Left ventricle myocardium inferior (tissue), 1 donor: ENCODE data around the gene SDC3. TPM values are rescaled to one million over a fixed set of nuclear protein-coding genes. Genes with fewer than 3 reads are reported as not detected.

Source experiments
- DNase-seq: peaks from one replicate; pipeline ENCODE4 v3.0.0-alpha.2; 2020
- H3K27ac ChIP-seq: fragments of 200-600 bp; replicated peaks from 2 replicates; pipeline ENCODE4 v1.8.0; 2021
- H3K27me3 ChIP-seq: fragments of 200-600 bp; 2 replicates; pipeline ENCODE4 v1.8.0; 2021; ENCODE audit warnings: low read depth
- H3K36me3 ChIP-seq: fragments of 200-600 bp; 2 replicates; pipeline ENCODE4 v1.8.0; 2021
- H3K4me1 ChIP-seq: fragments of 200-600 bp; 2 replicates; pipeline ENCODE4 v1.8.0; 2021
- H3K4me3 ChIP-seq: fragments of 200-600 bp; 2 replicates; pipeline ENCODE4 v1.8.0; 2021; ENCODE audit warnings: mild to moderate bottlenecking, moderate library complexity
- H3K9me3 ChIP-seq: fragments of 200-600 bp; replicated peaks from 2 replicates; pipeline ENCODE4 v1.8.0; 2021
- CTCF ChIP-seq: fragments of 200-600 bp; IDR thresholded peaks from 2 replicates; pipeline ENCODE4 v1.8.0; 2021; ENCODE audit warnings: antibody characterized with exemption, mild to moderate bottlenecking, borderline replicate concordance
- intact Hi-C: fragments of 100-400 bp; cut with micrococcal nuclease; formaldehyde crosslinking; loops from one replicate; pipeline ENCODE4 v1.11.0; 2022
- total RNA-seq: library from RNA; stranded (reverse); fragmentation: NEBNext Ultra II Directional; extraction: Animal tissue kit (Norgen Biotek cat#: 25700); gene quantifications from one replicate; pipeline ENCODE4 v1.2.1, GENCODE V29; 2021
- donor health status: DM: no; HTN: yes; CAD: no; lungs with severe emphysema.

SDC3 gene
- total RNA-seq, 1 donor from 2014 or later: 25.3 TPM

DNA sequence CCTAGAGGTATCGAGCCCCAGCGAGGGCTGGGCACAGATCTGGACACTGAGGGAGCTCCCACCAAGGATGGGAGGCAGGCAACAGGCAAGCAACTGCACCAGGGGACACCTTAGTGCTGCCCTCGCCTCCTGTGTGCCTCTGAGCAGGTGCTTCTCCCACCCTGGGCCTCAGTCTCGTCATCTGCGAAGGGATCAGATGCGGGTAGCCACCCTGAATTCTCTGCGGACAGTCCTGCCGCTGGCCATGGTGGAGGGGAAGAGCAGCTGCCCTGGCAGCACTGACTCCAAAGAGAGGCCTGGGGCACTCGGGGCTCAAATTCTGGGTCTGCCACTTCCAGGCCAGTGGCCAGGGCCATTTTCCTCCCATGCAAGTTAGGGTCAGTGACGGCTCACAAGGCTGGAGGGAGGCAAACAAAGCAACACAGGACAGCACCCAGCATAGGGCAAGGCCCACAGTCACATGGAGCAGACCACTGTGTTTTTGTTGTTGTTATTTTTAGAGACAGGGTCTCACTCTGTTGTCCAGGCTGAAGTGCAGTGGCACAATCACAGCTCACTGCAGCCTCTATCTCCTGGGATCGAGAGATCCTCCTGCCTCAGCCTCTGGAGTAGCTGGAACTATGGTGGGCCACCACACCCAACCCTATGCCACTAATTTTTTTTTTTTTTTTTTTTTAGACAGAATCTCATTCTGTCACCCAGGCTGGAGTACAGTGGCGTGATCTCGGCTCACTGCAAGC lies 7.1 kb upstream of the SDC3 start:
- no peak for DNase-seq
- H3K36me3 ChIP-seq: no peaks in the 10 kb centered on the region
- intact Hi-C loops: no loop called here
- H3K27me3 ChIP-seq: no peaks in the 10 kb centered on the region
- TF ChIP-seq CTCF: no peak
- no peaks in the 10 kb centered on the region for H3K9me3 ChIP-seq
- H3K4me1 ChIP-seq: peaks cover 4% of the 10 kb centered on the region
- no peak overlapping the region for H3K27ac ChIP-seq
- H3K4me3 ChIP-seq: no peak overlapping the region

DNA sequence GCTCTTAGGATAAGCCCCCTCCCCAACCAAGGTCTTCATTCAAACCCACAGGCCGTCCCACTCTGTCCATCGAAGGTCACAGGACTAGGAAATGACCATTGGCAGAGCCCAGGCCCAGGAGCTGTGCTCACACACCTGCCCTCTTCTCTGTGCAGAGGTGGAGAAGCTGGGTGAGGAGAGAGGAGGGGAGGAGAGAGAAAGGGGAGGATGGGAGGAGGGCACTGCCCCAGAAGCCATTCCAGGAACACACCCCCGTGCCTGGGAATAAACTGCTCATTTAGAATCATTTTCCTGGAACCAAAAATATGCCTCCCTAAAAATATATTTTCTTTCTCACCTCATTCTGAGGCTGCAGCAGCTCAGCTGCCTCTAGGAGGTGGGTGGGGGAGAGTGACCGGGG lies 6.4 kb upstream of the SDC3 start:
- Histone ChIP-seq H3K27me3 (no peaks in the 10 kb centered on the region), H3K9me3 (no peaks in the 10 kb centered on the region), H3K4me1 (peaks cover 4% of the 10 kb centered on the region), H3K27ac (no peak overlapping the region), H3K4me3 (no peak overlapping the region), H3K36me3 (no peaks in the 10 kb centered on the region)
- DNase-seq: no peak
- intact Hi-C loops: no loop called here
- TF ChIP-seq CTCF: no peak

GRCh38 chr1:30914587-30914922 lies 6.0 kb upstream of the SDC3 start:
- Histone ChIP-seq H3K4me1 (peaks cover 4% of the 10 kb centered on the region), H3K36me3 (no peaks in the 10 kb centered on the region), H3K4me3 (no peak overlapping the region), H3K27ac (no peak overlapping the region), H3K27me3 (no peaks in the 10 kb centered on the region), H3K9me3 (no peaks in the 10 kb centered on the region)
- no peak for TF ChIP-seq CTCF
- intact Hi-C loops: no loop called here
- DNase-seq: no peak

GRCh38 chr1:30912913-30913652 lies 4.5 kb upstream of the SDC3 start:
- no peaks in the 10 kb centered on the region for H3K27me3 ChIP-seq
- no peak overlapping the region for H3K27ac ChIP-seq
- no peak for TF ChIP-seq CTCF
- H3K36me3 ChIP-seq: no peaks in the 10 kb centered on the region
- DNase-seq: peak; percentile 54
- no peaks in the 10 kb centered on the region for H3K9me3 ChIP-seq
- peaks cover 11% of the 10 kb centered on the region for H3K4me1 ChIP-seq
- no peak overlapping the region for H3K4me3 ChIP-seq
- intact Hi-C loops: no loop called here

- Histone ChIP-seq H3K27me3 (no peaks in the 10 kb centered on the region), H3K9me3 (no peaks in the 10 kb centered on the region), H3K4me3 (no peak overlapping the region), H3K36me3 (no peaks in the 10 kb centered on the region), H3K27ac (no peak overlapping the region), H3K4me1 (peaks cover 20% of the 10 kb centered on the region)
- DNase-seq: peak; percentile 5
- no peak for TF ChIP-seq CTCF
- intact Hi-C loops: no loop called here
Observed at GRCh38 chr1:30912224-30912623, 3.7 kb upstream of the SDC3 start.
